Hepatocyte (in vitro differentiated cells): ENCODE data around the gene POU4F3. TPM values are rescaled to one million over a fixed set of nuclear protein-coding genes. Genes with fewer than 3 reads are reported as not detected.
A peak's percentile ranks its signal among the peaks of the same experiment; 100 is the strongest.

Source experiments
- DNase-seq: peaks from one replicate; pipeline ENCODE4 v3.0.0-alpha.2; 2016; ENCODE audit warnings: low spot score
- H2AFZ ChIP-seq: fragments of 200-600 bp; sonication (generic); 2 replicates; pipeline ENCODE4 v1.6.0; 2016; ENCODE audit warnings: antibody characterized with exemption, mild to moderate bottlenecking
- H3K27ac ChIP-seq: fragments of 200-600 bp; sonication (generic); 2 replicates; pipeline ENCODE4 v1.5.1; 2016; ENCODE audit warnings: mild to moderate bottlenecking
- H3K27me3 ChIP-seq: fragments of 200-600 bp; sonication (generic); 2 replicates; pipeline ENCODE4 v1.6.1; 2016
- H3K36me3 ChIP-seq: fragments of 200-600 bp; sonication (generic); replicated peaks from 2 replicates; pipeline ENCODE4 v1.5.1; 2016; ENCODE audit warnings: low read depth; ENCODE audit not compliant: insufficient read depth
- H3K4me1 ChIP-seq: fragments of 200-600 bp; sonication (generic); 2 replicates; pipeline ENCODE4 v1.5.1; 2016; ENCODE audit warnings: mild to moderate bottlenecking, moderate library complexity; ENCODE audit not compliant: insufficient read depth
- H3K4me2 ChIP-seq: fragments of 200-600 bp; sonication (generic); 2 replicates; pipeline ENCODE4 v1.6.0; 2016
- H3K4me3 ChIP-seq: fragments of 200-600 bp; sonication (generic); 2 replicates; pipeline ENCODE4 v1.5.1; 2016; ENCODE audit warnings: mild to moderate bottlenecking
- H3K79me2 ChIP-seq: fragments of 200-600 bp; sonication (generic); 2 replicates; pipeline ENCODE4 v1.6.0; 2017; ENCODE audit warnings: mild to moderate bottlenecking
- H3K9me2 ChIP-seq: fragments of 200-600 bp; sonication (generic); replicated peaks from 2 replicates; pipeline ENCODE4 v1.6.0; 2017; ENCODE audit warnings: mild to moderate bottlenecking; ENCODE audit not compliant: insufficient read depth
- H3K9me3 ChIP-seq: fragments of 200-600 bp; sonication (generic); 2 replicates; pipeline ENCODE4 v1.5.1; 2016; ENCODE audit warnings: low read depth, mild to moderate bottlenecking
- H4K20me1 ChIP-seq: fragments of 200-600 bp; sonication (generic); 2 replicates; pipeline ENCODE4 v1.6.0; 2016; ENCODE audit warnings: mild to moderate bottlenecking; ENCODE audit not compliant: insufficient read depth, poor library complexity, severe bottlenecking
- CTCF ChIP-seq: fragments of 200-600 bp; sonication (generic); IDR thresholded peaks from 2 replicates; pipeline ENCODE4 v1.5.1; 2016; ENCODE audit warnings: antibody characterized with exemption, mild to moderate bottlenecking; ENCODE audit not compliant: poor library complexity
- EZH2 ChIP-seq: fragments of 200-600 bp; sonication (generic); IDR thresholded peaks from 2 replicates; pipeline ENCODE4 v1.6.1; 2016; ENCODE audit warnings: antibody characterized with exemption, mild to moderate bottlenecking, borderline replicate concordance
- EZH2phosphoT487 ChIP-seq: fragments of 200-600 bp; sonication (generic); IDR thresholded peaks from one replicate; pipeline ENCODE4 v1.6.1; 2018; ENCODE audit warnings: antibody characterized with exemption, mild to moderate bottlenecking, low read depth, moderate library complexity; ENCODE audit not compliant: unreplicated experiment, severe bottlenecking
- WGBS: methylation state at CpG from one replicate; pipeline ENCODE4 v1.1.6; 2016; ENCODE audit warnings: low lambda C conversion rate; ENCODE audit errors: missing lambda C conversion rate; 5-methylcytosine and 5-hydroxymethylcytosine counted together
- polyA plus RNA-seq: library from polyadenylated mRNA; unstranded; fragments of >200 nt; fragmentation: Nextera tagmentation; extraction: Ambion mirVana; gene quantifications from 2 replicates; pipeline ENCODE4 v1.2.1, GENCODE V29; 2016
- total RNA-seq: library from RNA; depleted of rRNA; stranded (reverse); fragments of >200 nt; gene quantifications from 2 replicates; pipeline ENCODE4 v1.2.3, GENCODE V29; 2014

The POU4F3 gene, protein sequence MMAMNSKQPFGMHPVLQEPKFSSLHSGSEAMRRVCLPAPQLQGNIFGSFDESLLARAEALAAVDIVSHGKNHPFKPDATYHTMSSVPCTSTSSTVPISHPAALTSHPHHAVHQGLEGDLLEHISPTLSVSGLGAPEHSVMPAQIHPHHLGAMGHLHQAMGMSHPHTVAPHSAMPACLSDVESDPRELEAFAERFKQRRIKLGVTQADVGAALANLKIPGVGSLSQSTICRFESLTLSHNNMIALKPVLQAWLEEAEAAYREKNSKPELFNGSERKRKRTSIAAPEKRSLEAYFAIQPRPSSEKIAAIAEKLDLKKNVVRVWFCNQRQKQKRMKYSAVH
- total RNA-seq (0.36 TPM in 1 of 2 replicates, not detected in the other), polyA plus RNA-seq (not detected in 2 replicates)

- peak within 1 kb of the TSS; percentile 46 for H3K4me2 ChIP-seq
- no peak for TF ChIP-seq CTCF
- peak; percentile 63 for TF ChIP-seq EZH2phosphoT487
- TF ChIP-seq EZH2, result peak; percentile 73
- no peaks in the 10 kb centered on the region for H3K4me1 ChIP-seq
- WGBS, result 6% methylated on average over 57 of the region's 70 CpGs
- no peak within 1 kb of the TSS for H3K4me3 ChIP-seq
- no peak within 1 kb of the TSS for H2AFZ ChIP-seq
- no peak within 1 kb of the TSS for H3K27ac ChIP-seq
- peaks cover 97% of the 10 kb centered on the region for H3K27me3 ChIP-seq
- no peaks in the 10 kb centered on the region for H4K20me1 ChIP-seq
- no peaks in the 10 kb centered on the region for H3K9me3 ChIP-seq
- H3K9me2 ChIP-seq, result no peaks in the 10 kb centered on the region
- H3K79me2 ChIP-seq, result no peaks in the 10 kb centered on the region
- no peaks in the 10 kb centered on the region for H3K36me3 ChIP-seq
- no peak for DNase-seq
Observed at GRCh38 chr5:146338774-146339714, at the start of gene POU4F3. Gene POU4F3 (plus strand): TSS chr5:146338839. CDS start chr5:146339113, 274 bp downstream.

GRCh38 chr5:146290318-146290717 is 48.3 kb upstream of the POU4F3 start:
- H3K27me3 ChIP-seq, result no peaks in the 10 kb centered on the region
- TF ChIP-seq EZH2phosphoT487 (no peak), EZH2 (no peak), CTCF (no peak)
- DNase-seq, result no peak
- H3K79me2 ChIP-seq, result no peaks in the 10 kb centered on the region
- no peak overlapping the region for H2AFZ ChIP-seq
- H3K4me2 ChIP-seq, result no peak overlapping the region
- no peaks in the 10 kb centered on the region for H3K9me3 ChIP-seq
- no peaks in the 10 kb centered on the region for H3K4me1 ChIP-seq
- H3K9me2 ChIP-seq, result no peaks in the 10 kb centered on the region
- H3K36me3 ChIP-seq, result no peaks in the 10 kb centered on the region
- 95% methylated on average over 2 of the region's 2 CpGs for WGBS
- H3K27ac ChIP-seq, result no peak overlapping the region
- H3K4me3 ChIP-seq, result no peak overlapping the region
- H4K20me1 ChIP-seq, result no peaks in the 10 kb centered on the region

- no peaks in the 10 kb centered on the region for H3K9me3 ChIP-seq
- no peak overlapping the region for H3K4me3 ChIP-seq
- H3K27ac ChIP-seq, result no peak overlapping the region
- DNase-seq, result peak; percentile 72
- TF ChIP-seq CTCF (peak; percentile 48), EZH2 (no peak)
- H3K4me2 ChIP-seq, result no peak overlapping the region
- H3K79me2 ChIP-seq, result no peaks in the 10 kb centered on the region
- no peaks in the 10 kb centered on the region for H3K27me3 ChIP-seq
- no peak overlapping the region for H2AFZ ChIP-seq
- 28% methylated on average over 5 of the region's 5 CpGs for WGBS
- H3K9me2 ChIP-seq, result no peaks in the 10 kb centered on the region
- no peaks in the 10 kb centered on the region for H3K36me3 ChIP-seq
- H4K20me1 ChIP-seq, result no peaks in the 10 kb centered on the region
- no peaks in the 10 kb centered on the region for H3K4me1 ChIP-seq
Observed at GRCh38 chr5:146291421-146292074, 47.1 kb upstream of the POU4F3 start.
